HepG2 (cell line): ENCODE measurements around the gene CFL1. TPM values are rescaled to one million over a fixed set of nuclear protein-coding genes. Genes with fewer than 3 reads are reported as not detected.

Experiments
- ARID2 ChIP-seq: sonication (generic); formaldehyde crosslinking; IDR thresholded peaks from 2 replicates; pipeline ENCODE4 v1.8.1; 2022; ENCODE audit warnings: mild to moderate bottlenecking, missing genetic modification reagents, borderline replicate concordance
- EEA1 ChIP-seq: sonication (generic); formaldehyde crosslinking; IDR thresholded peaks from 2 replicates; pipeline ENCODE4 v1.5.1; 2020; ENCODE audit warnings: mild to moderate bottlenecking, missing genetic modification reagents, borderline replicate concordance
- FOXJ3 ChIP-seq: sonication (generic); formaldehyde crosslinking; IDR thresholded peaks from 2 replicates; pipeline ENCODE4 v1.4.0; 2020; ENCODE audit warnings: missing genetic modification reagents, mild to moderate bottlenecking, borderline replicate concordance
- JDP2 ChIP-seq: sonication (generic); formaldehyde crosslinking; IDR thresholded peaks from 2 replicates; pipeline ENCODE4 v1.8.1; 2022; ENCODE audit warnings: missing genetic modification reagents, borderline replicate concordance
- MLLT10 ChIP-seq: sonication (generic); formaldehyde crosslinking; IDR thresholded peaks from 2 replicates; pipeline ENCODE4 v1.4.0; 2020; ENCODE audit warnings: missing genetic modification reagents
- MYNN ChIP-seq: sonication (generic); formaldehyde crosslinking; IDR thresholded peaks from 2 replicates; pipeline ENCODE4 v1.4.0; 2020; ENCODE audit warnings: mild to moderate bottlenecking, low read depth, missing genetic modification reagents
- NRL ChIP-seq: sonication (generic); formaldehyde crosslinking; IDR thresholded peaks from 2 replicates; pipeline ENCODE4 v1.5.0; 2020; ENCODE audit warnings: missing genetic modification reagents, mild to moderate bottlenecking, moderate library complexity, borderline replicate concordance
- POLR2AphosphoS2 ChIP-seq: IDR thresholded peaks from 2 replicates; pipeline ENCODE4 v1.6.1; 2011; ENCODE audit warnings: low read depth, low read length, improper control_type of control experiment
- RARA ChIP-seq: IDR thresholded peaks from 2 replicates; pipeline ENCODE4 v1.6.1; 2016; ENCODE audit warnings: missing genetic modification reagents, missing compliant biosample characterization
- RBM39 ChIP-seq: fragments of 200-400 bp; formaldehyde crosslinking; IDR thresholded peaks from one replicate; pipeline ENCODE4 v1.6.1; 2018; ENCODE audit warnings: antibody characterized with exemption, mild to moderate bottlenecking, low read depth, low read length; ENCODE audit not compliant: poor library complexity, severe bottlenecking
- SP140L ChIP-seq: sonication (generic); formaldehyde crosslinking; IDR thresholded peaks from 2 replicates; pipeline ENCODE4 v1.4.0; 2020; ENCODE audit warnings: missing genetic modification reagents, borderline replicate concordance
- SP2 ChIP-seq: sonication (generic); formaldehyde crosslinking; IDR thresholded peaks from 2 replicates; pipeline ENCODE4 v1.5.1; 2020; ENCODE audit warnings: mild to moderate bottlenecking, missing genetic modification reagents
- TARDBP ChIP-seq: sonication (generic); formaldehyde crosslinking; IDR thresholded peaks from 2 replicates; pipeline ENCODE4 v1.8.0; 2022; ENCODE audit warnings: mild to moderate bottlenecking, missing genetic modification reagents
- ZMYM2 ChIP-seq: sonication (generic); formaldehyde crosslinking; IDR thresholded peaks from 2 replicates; pipeline ENCODE4 v1.8.0; 2022; ENCODE audit warnings: mild to moderate bottlenecking, missing genetic modification reagents
- ZNF335 ChIP-seq: sonication (generic); formaldehyde crosslinking; IDR thresholded peaks from 2 replicates; pipeline ENCODE4 v1.4.0; 2020; ENCODE audit warnings: missing genetic modification reagents
- ZNF343 ChIP-seq: sonication (generic); formaldehyde crosslinking; IDR thresholded peaks from 2 replicates; pipeline ENCODE4 v1.4.0; 2020; ENCODE audit warnings: mild to moderate bottlenecking, missing genetic modification reagents
- ZNF674 ChIP-seq: sonication (generic); formaldehyde crosslinking; IDR thresholded peaks from 2 replicates; pipeline ENCODE4 v1.5.0; 2020; ENCODE audit warnings: low read depth, mild to moderate bottlenecking, missing genetic modification reagents
- ZNF775 ChIP-seq: sonication (generic); formaldehyde crosslinking; IDR thresholded peaks from 2 replicates; pipeline ENCODE4 v1.4.0; 2020; ENCODE audit warnings: missing genetic modification reagents, mild to moderate bottlenecking, moderate library complexity, borderline replicate concordance
- ZNF782 ChIP-seq: sonication (generic); formaldehyde crosslinking; IDR thresholded peaks from 2 replicates; pipeline ENCODE4 v1.4.0; 2020; ENCODE audit warnings: missing genetic modification reagents, mild to moderate bottlenecking, borderline replicate concordance
- ZSCAN9 ChIP-seq: IDR thresholded peaks from 2 replicates; pipeline ENCODE4 v1.6.1; 2016; ENCODE audit warnings: borderline replicate concordance
- polyA plus RNA-seq, 8 experiments: library from polyadenylated mRNA; depleted of rRNA in 3 of 8; stranded (reverse) in 7 of 8; unstranded in 1 of 8; fragments of >200 nt; fragmentation: Illumina TruSeq in 4 of 8; extraction: Trizol in 4 of 8; gene quantifications; 2 replicates each; pipeline versions ENCODE4 v1.2.1 to v1.2.3, GENCODE V29; 2011 to 2016; ENCODE audit warnings: low read depth in 4 of 8, missing spikeins in 1 of 8, mixed read lengths in 1 of 8; ENCODE audit not compliant: insufficient read depth in 1 of 8
- total RNA-seq, 5 experiments: library from RNA; depleted of rRNA; stranded (reverse); fragments of >200 nt; fragmentation: Illumina TruSeq; extraction: Trizol; gene quantifications; 2 replicates each; pipeline ENCODE4 v1.2.3, GENCODE V29; 2016; ENCODE audit warnings: low read depth in 1 of 5
- TF ChIP-seq, protein P1 (sequence below): sonication (generic); formaldehyde crosslinking; IDR thresholded peaks from 2 replicates; pipeline ENCODE4 v1.8.0; 2022; ENCODE audit warnings: mild to moderate bottlenecking, missing genetic modification reagents, moderate library complexity
- TF ChIP-seq, protein P2 (sequence below): sonication (generic); formaldehyde crosslinking; IDR thresholded peaks from 2 replicates; pipeline ENCODE4 v1.5.0; 2020; ENCODE audit warnings: missing genetic modification reagents
- TF ChIP-seq, protein P3 (sequence below): IDR thresholded peaks from 2 replicates; pipeline ENCODE4 v1.6.1; 2016; ENCODE audit warnings: missing genetic modification reagents, missing compliant biosample characterization
- TF ChIP-seq, protein P4 (sequence below): sonication (generic); formaldehyde crosslinking; IDR thresholded peaks from 2 replicates; pipeline ENCODE4 v1.5.0; 2020; ENCODE audit warnings: mild to moderate bottlenecking, missing genetic modification reagents, borderline replicate concordance

Gene CFL1
- total and polyA plus RNA-seq, 2 of the 13 experiments (the other 11 are each of a cell fraction or from before 2014, with no cell fraction given), result 379 to 383 TPM

DNA sequence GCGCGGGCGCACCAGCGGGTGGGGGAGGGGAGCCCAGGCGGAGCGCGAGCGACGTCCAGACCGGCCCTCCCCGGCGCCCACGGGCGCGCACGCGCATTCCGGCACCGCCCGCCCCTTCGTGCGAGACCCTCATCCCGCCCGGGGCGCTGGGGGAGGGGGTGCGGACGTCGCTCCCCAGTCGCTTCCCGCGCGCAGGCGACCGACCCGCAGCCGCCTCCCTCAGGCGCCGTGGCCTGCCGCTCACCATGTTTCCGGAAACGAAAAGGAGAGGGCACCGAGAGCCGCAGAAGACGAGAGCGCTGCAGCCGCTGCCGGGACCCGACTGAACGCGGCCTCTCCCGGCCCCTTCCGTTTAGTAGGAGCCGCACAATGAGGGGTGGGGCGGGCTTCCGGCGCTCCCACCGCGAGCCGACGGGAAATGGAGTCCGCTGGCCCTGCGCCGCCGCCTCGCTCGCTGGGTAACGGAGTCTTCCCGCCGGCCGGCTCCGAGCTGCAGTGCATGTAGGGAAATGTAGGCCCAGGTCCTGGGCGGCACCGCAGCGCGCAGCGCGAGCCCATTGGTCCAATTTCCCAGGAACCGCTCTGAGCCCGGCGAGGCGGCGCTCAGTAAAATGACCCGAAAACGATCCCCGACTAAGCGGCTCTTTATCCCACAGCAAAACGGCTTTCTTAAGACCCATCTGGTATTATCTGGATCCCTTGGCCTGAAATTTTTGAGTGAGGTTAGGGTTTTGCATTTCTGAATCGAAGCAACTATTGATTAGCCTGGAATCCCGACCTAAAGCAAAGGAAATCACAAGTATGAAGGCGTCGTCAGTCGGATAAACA lies at the start of gene CFL1 (continued):
- no peak for TF ChIP-seq MYNN (CRISPR knock-in tag)
- peak; percentile 85; the same call in 1 of the 2 replicates for TF ChIP-seq ZNF343
- no peak for TF ChIP-seq JDP2
- TF ChIP-seq, protein P1, sequence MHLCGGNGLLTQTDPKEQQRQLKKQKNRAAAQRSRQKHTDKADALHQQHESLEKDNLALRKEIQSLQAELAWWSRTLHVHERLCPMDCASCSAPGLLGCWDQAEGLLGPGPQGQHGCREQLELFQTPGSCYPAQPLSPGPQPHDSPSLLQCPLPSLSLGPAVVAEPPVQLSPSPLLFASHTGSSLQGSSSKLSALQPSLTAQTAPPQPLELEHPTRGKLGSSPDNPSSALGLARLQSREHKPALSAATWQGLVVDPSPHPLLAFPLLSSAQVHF, result no peak
- TF ChIP-seq, protein P2, sequence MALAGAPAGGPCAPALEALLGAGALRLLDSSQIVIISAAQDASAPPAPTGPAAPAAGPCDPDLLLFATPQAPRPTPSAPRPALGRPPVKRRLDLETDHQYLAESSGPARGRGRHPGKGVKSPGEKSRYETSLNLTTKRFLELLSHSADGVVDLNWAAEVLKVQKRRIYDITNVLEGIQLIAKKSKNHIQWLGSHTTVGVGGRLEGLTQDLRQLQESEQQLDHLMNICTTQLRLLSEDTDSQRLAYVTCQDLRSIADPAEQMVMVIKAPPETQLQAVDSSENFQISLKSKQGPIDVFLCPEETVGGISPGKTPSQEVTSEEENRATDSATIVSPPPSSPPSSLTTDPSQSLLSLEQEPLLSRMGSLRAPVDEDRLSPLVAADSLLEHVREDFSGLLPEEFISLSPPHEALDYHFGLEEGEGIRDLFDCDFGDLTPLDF (CRISPR knock-in tag), result peak; percentile 96
- TF ChIP-seq RBM39, result peak; percentile 97
- TF ChIP-seq ZNF782, result no peak
- TF ChIP-seq ZNF335 (CRISPR knock-in tag), result no peak; the same call in 1 of the 2 replicates
- no peak for TF ChIP-seq NRL (CRISPR knock-in tag)
- peak; percentile 69 for TF ChIP-seq TARDBP (CRISPR knock-in tag)
- peak; percentile 78; the same call in 1 of the 2 replicates for TF ChIP-seq ARID2 (CRISPR knock-in tag)
- no peak for TF ChIP-seq EEA1 (CRISPR knock-in tag)
- peak; percentile 88 for TF ChIP-seq POLR2AphosphoS2
- TF ChIP-seq ZMYM2 (CRISPR knock-in tag), result no peak
- TF ChIP-seq ZNF775 (CRISPR knock-in tag), result no peak
- TF ChIP-seq ZSCAN9 (CRISPR knock-in tag), result 0 out of 2 replicates have a peak, but pooled peaks have one; percentile 64
- TF ChIP-seq, protein P3, sequence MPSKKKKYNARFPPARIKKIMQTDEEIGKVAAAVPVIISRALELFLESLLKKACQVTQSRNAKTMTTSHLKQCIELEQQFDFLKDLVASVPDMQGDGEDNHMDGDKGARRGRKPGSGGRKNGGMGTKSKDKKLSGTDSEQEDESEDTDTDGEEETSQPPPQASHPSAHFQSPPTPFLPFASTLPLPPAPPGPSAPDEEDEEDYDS (CRISPR knock-in tag), result peak; percentile 97
- no peak for TF ChIP-seq FOXJ3
- peak; percentile 77 for TF ChIP-seq SP2 (CRISPR knock-in tag)
- TF ChIP-seq RARA (CRISPR knock-in tag), result peak; percentile 31; the same call in 1 of the 2 replicates
- TF ChIP-seq, protein P4, sequence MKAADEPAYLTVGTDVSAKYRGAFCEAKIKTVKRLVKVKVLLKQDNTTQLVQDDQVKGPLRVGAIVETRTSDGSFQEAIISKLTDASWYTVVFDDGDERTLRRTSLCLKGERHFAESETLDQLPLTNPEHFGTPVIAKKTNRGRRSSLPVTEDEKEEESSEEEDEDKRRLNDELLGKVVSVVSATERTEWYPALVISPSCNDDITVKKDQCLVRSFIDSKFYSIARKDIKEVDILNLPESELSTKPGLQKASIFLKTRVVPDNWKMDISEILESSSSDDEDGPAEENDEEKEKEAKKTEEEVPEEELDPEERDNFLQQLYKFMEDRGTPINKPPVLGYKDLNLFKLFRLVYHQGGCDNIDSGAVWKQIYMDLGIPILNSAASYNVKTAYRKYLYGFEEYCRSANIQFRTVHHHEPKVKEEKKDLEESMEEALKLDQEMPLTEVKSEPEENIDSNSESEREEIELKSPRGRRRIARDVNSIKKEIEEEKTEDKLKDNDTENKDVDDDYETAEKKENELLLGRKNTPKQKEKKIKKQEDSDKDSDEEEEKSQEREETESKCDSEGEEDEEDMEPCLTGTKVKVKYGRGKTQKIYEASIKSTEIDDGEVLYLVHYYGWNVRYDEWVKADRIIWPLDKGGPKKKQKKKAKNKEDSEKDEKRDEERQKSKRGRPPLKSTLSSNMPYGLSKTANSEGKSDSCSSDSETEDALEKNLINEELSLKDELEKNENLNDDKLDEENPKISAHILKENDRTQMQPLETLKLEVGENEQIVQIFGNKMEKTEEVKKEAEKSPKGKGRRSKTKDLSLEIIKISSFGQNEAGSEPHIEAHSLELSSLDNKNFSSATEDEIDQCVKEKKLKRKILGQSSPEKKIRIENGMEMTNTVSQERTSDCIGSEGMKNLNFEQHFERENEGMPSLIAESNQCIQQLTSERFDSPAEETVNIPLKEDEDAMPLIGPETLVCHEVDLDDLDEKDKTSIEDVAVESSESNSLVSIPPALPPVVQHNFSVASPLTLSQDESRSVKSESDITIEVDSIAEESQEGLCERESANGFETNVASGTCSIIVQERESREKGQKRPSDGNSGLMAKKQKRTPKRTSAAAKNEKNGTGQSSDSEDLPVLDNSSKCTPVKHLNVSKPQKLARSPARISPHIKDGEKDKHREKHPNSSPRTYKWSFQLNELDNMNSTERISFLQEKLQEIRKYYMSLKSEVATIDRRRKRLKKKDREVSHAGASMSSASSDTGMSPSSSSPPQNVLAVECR (CRISPR knock-in tag), result peak; percentile 88; the same call in 1 of the 2 replicates
- no peak for TF ChIP-seq ZNF674
- TF ChIP-seq MLLT10 (CRISPR knock-in tag), result no peak
- no peak for TF ChIP-seq SP140L (CRISPR knock-in tag)
